Measurements from ENCODE around the gene NUCKS1.

Gene NUCKS1

GRCh38 chr1:205750138-205751035, at the start of gene NUCKS1:
Gene NUCKS1, minus strand, starts transcription at chr1:205750182. Its CDS starts 209 bp downstream, at chr1:205749973.
- peak; percentile 89 to 93 for DNase-seq (ENCODE audit: low read depth in 2 of 2)

- DNase-seq (ENCODE audit: low read depth in 2 of 2), result no peak
Observed at GRCh38 chr1:205798577-205798976, 48.6 kb upstream of the NUCKS1 start.

- DNase-seq (ENCODE audit: low read depth in 2 of 2), result no peak
Observed at GRCh38 chr1:205797168-205797567, 47.2 kb upstream of the NUCKS1 start.

DNA sequence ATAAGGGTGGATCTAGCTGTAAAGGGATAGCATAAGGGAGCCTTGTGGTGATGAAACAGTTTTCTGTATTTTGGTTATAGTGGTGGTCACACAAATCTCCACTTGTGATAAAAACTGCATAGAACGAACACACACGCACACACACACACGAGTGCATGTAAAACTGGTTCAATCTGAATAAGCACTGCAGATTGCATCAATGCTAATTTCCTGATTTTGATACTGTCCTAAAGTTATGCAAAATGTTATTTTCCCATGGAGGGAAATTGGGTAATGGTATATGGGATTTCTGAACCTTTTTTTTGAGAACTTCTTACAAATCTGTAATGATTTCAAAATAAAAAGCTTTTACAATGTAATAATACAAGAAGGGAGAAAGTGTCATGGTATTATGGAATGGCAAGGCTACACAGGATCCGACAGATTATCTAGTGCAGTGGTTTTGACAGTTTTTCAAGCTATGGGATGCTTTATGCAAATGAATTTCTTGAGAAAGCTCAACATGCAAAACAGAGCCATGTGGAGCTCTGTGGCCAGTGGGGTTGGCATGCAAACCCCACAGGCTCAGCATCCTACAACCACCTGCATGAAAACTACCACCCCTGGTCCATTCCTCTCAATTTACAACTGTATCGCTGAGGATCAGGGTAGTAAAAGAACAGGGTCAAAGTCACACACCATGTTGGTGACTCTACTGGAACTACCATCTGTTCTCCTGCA, 44.2 kb upstream of the NUCKS1 start:
- no peak for DNase-seq (ENCODE audit: low read depth in 2 of 2)

GRCh38 chr1:205792961-205793673, 43.1 kb upstream of the NUCKS1 start:
- no peak for DNase-seq (ENCODE audit: low read depth in 2 of 2)

DNA sequence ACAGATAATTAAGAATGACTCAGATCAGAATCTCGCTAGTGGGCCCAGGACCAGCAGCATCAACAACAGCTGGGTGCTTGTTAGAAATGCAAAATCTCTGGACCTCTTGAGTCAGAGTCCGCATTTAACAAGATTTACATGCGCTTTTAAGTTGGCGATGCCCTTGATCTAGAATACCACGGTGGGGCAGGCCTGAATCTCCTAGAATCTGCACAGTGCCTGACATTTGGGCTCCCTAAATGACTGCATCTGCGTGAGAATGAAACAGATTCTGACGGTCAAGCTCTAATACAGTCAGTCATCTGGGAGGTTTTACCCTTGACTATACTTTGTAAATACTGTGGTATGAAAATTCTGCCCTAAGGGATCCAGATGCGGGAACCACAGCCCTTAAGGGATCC, 42.5 kb upstream of the NUCKS1 start:
- no peak for DNase-seq (ENCODE audit: low read depth in 2 of 2)

GRCh38 chr1:205791568-205792180, 41.7 kb upstream of the NUCKS1 start:
- peak in 1 of 2 donors; percentile 20 for DNase-seq (ENCODE audit: low read depth in 2 of 2)

GRCh38 chr1:205787287-205787916, 37.4 kb upstream of the NUCKS1 start:
- no peak for DNase-seq (ENCODE audit: low read depth in 2 of 2)

DNA sequence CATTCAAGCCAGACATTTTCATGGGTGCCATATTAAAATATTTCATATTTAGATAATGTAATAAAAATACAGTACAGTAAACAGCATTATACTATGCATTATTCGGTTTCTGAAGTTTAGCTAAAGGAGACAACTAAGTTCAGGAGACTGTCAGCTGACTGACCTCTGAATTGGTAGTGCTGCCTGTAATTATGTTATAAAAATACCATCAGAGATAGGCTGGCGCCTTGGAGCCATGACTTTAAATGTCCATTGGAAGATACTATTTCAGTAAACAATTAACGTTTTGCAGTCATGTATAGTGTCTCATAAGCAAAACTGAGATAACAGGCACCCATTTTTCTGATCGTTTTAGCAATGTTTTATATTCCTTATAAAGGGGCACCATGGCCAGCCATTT, 36.6 kb upstream of the NUCKS1 start:
- no peak for DNase-seq (ENCODE audit: low read depth in 2 of 2)

- no peak for DNase-seq (ENCODE audit: low read depth in 2 of 2)
Observed at GRCh38 chr1:205785446-205785845, 35.5 kb upstream of the NUCKS1 start.

DNA sequence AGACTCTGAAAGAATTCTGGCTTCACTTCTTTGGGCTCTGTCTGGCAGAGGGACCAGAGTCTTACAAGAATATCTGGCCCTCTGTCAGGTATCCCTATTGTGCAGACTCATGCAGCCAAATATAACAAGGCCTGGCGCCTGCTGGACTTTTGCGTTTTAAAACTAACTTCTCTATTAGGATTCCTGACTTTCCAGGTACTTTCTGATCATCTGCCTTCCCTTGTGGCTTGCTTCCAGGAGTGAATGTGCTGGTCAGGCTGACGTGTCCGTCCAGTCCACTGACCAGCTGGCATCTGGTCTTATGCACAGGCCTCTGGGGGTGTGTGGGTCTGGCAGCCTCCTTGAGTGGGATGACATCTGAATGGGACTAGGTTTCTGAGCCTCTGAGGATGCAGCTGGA, 33.9 kb upstream of the NUCKS1 start:
- DNase-seq (ENCODE audit: low read depth in 2 of 2), result no peak

- DNase-seq (ENCODE audit: low read depth in 2 of 2), result no peak
Observed at GRCh38 chr1:205783433-205783795, 33.4 kb upstream of the NUCKS1 start.

- no peak for DNase-seq (ENCODE audit: low read depth in 2 of 2)
Observed at GRCh38 chr1:205782627-205783432, 32.8 kb upstream of the NUCKS1 start.

DNA sequence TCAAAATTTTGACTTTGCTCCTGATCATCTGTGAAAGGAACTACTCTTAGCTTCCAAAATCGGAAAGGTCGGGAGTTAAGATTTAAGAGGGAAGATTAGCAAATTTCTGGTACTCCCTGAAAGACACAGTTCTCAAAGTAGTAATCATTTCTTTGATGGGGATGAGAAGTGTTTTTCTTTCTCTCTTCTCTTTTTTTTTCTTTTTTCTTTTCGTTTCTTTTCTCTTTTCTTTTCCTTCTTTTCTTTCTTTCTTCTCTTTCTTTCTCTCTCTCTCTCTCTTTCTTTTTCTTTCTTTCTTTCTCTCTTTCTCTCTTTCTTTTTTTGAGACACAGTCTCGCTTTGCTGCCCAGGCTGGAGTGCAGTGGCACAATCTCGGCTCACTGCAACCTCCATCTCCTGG, 30.4 kb upstream of the NUCKS1 start:
- DNase-seq (ENCODE audit: low read depth in 2 of 2), result no peak

DNA sequence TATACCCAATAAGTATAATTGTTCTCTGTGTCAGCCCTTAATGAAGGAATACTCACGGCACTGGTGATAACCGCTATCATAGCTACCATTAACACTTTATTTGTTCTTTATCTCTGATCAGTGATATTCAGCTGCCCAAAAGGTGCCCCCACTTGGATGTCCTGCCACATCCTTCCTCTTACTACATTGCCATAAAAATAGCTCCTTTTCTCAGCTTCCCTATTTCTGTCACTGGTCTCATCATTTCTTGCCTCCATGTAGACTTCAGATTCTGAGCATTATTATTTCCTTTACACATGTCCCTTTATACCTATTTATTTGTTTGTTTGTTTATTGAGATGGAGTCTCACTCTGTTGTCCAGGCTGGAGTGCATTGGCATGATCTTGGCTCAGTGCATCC, 28.0 kb upstream of the NUCKS1 start:
- DNase-seq (ENCODE audit: low read depth in 2 of 2), result no peak

- DNase-seq (ENCODE audit: low read depth in 2 of 2), result no peak
Observed at GRCh38 chr1:205775717-205776056, 25.7 kb upstream of the NUCKS1 start.

GRCh38 chr1:205775015-205775716, 25.2 kb upstream of the NUCKS1 start, which contains the start of gene RAB29:
Gene RAB29, minus strand, starts transcription at chr1:205775482. Its CDS starts 526 bp downstream, at chr1:205774956.
- DNase-seq (ENCODE audit: low read depth in 2 of 2), result peak; percentile 66 to 68

DNA sequence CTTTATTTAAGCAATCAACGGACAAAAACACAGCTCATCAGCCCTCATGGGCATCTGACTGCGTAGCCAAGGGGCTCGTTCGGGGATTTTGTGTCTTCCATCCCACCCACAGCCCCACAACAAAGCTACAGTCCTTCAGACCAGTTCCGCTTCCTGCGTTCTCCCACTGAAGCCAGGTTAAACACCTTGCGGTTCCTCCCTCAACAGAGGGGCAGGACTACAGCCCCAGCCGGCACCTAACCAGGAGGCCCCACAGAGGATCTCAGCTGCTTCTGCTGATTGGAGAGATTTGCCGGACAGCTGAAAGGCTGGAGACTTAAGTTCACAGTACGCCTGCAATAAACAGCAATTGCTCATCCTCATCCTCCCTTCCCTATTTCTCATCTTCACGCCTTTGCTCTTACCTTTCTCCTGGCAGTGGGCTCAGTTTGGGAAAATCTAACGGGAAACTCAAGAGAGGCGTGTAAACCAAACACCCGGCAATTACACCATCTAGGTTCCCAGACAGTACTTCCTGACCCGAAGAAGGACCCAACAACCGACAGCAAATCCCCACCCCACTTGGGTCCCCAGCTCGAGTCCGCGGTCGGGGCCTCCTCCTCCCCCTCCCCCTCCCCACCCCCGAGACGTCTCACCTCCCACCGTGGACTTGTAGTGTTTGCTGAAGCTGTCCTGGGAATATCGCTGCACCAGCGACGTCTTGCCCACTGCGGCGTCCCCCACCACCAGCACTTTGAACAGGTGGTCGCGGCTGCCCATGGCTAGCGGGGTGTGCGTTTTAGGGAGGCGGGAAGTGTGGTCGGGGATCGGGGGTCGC, 24.4 kb upstream of the NUCKS1 start:
- DNase-seq (ENCODE audit: low read depth in 2 of 2), result peak; percentile 17 to 47

DNA sequence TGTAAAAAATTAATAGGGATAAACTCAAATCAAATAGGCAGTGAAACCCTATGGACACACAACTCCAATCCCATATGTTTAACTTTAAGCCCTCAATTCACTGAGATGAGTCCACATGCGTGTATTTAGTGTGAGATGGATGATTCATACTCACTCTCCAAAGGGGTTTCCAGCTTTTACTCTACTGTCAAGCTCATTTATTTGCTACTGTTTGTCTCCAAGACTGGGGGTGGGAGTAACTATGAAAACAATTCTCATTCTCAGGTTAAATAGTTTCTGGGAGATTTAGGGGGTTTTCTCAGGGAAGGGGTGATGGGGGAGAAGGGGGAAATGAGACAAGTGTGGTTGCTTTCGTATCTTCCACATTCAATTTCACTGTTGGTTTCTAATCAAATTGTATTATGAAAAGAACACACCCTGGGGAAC, 22.6 kb upstream of the NUCKS1 start:
- DNase-seq (ENCODE audit: low read depth in 2 of 2), result no peak
